Renal cortical epithelial cell (primary cell): Measurements from ENCODE around the gene ZNF749. TPM values are rescaled to one million over a fixed set of nuclear protein-coding genes. Genes with fewer than 3 reads are reported as not detected.
"Not testable (repeated sequence)": the region's sequence is repeated elsewhere in the genome, so short reads cannot be mapped to it uniquely, and the experiment has no call there.

Source experiments
- DNase-seq: peaks from one replicate; pipeline ENCODE4 v3.0.0-alpha.2; 2011; ENCODE audit warnings: low read depth
- total RNA-seq: library from RNA; depleted of rRNA; stranded (reverse); fragments of >200 nt; gene quantifications from 2 replicates; pipeline ENCODE4 v1.2.3, GENCODE V29; 2014

The ZNF749 gene
- total RNA-seq, 1 donor from 2014 or later: 15.8 TPM

DNA sequence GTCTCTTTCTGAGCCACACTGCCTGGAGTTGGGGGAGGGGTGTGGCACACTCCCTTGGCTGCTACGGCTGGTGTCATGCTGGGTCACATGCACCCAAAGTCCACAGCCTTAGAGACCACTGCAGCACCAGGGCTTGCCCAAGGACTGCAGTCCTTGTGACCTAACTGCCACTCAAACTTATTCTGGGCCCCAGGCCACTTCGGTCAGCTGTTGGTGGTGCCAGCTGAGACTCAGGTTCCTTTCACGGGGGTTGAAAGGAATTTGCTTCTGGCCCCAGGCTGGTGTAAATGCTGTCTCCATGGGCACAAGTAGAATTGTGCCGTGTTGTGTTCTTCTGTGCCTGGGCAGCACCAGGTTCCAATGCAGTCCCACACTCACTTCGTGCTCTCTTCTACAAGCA lies 31.4 kb downstream of the ZNF749 start:
- no peak for DNase-seq

DNA sequence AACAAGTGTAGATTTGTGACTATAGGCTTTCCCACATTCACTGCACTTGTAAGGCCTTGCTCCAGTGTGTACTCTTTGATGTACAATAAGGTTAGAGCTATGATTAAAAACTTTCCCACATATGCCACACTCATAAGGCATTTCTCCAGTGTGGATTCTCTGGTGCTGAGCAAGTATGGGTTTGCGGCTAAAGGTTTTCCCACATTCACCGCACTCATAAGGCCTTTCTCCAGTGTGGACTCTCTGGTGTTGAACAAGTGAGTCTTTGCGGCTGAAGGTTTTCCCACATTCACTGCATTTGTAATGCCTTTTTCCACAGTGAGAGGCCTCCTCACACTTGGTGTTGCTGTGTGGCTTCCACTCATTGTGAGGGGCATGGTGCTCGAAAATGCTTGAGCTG lies 38.5 kb downstream of the ZNF749 start:
- no peak for DNase-seq

DNA sequence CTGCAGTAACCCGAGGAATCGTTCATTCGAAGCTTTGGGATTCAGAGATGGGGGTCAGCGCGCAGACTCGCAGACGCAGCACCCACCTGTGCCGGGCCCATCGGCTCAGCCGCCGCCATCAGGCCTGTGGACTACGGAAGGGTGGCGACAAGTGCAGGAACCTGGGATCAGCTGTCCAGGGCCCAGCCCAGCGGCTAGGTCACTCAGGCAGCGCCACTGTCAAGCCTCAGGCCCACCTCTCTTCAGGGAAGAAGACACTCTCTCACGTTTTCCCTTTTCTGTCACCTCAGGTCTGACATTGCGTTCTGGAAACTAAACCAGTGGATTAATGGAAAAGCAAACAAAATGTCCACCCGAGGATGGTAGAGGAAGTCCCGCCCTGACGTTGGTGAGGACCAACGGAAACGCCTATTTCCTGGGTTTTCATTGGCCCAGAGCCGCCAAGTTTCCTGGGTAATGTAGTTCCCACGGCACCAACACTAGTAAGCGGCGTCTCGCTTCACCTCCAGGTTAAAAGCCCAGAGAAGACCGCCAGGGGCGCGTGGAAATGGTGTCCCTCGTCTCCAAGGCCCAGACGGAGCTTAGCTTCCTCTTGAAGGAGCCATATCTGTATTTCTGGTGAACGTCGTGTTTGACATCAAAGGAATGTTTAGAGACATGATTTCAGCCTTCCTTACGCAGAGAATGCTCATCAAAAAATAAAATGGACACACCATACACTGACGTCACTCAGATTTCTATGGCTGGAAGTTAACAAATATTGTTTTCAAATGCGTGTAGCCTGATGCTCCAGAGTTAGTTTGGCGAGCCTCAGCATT lies 42.3 kb downstream of the ZNF749 start, which contains the start of gene ZNF772:
Gene ZNF772 (minus strand): TSS at position 376 of the 818 bp plus-strand sequence. CDS start 257 bp downstream, at position 119.
- DNase-seq: peak; percentile 91

DNA sequence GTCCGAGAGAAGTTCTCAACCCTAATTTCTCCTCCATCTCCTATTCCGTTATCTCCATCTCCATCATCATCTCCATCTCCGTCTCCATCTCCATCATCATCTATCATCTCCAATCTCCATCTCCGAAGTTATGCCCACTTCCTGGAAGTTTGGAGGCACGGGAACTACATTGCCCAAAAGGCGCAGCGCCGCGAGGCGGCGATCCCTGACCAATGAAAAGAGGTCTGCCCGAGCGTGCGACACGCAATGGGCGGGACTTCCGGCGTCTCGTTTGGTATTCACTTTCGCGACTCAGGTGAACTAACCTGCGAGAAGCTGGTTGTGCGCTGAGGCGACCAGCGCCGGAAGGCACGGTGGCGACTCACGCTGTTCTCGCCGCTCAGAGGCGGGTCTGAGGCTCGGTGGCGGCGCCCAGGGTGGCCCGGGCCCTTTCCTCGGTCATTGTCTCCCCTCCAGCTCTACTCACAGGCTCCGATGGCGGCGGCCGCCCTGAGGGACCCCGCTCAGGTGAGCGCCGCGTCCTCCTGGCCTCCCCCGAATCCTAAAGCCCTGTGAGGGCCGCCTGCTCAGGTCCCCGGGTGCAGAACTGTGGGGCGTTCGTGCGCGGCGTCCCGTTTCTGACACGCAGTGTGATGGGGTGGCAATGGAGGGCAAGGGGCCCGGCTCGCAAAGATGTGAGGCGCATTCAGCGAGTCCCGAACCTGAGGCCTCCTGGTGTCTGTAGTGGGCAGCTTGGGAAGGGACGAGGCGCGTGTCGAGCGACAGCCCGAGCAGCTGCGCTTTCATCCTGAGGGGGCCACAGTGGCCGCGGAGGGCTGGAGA lies 52.6 kb downstream of the ZNF749 start, which contains the start of gene ZNF419:
Gene ZNF419 (plus strand): TSS at position 274 of the 822 bp plus-strand sequence. CDS start 201 bp downstream, at position 475.
- DNase-seq: peak; percentile 82

DNA sequence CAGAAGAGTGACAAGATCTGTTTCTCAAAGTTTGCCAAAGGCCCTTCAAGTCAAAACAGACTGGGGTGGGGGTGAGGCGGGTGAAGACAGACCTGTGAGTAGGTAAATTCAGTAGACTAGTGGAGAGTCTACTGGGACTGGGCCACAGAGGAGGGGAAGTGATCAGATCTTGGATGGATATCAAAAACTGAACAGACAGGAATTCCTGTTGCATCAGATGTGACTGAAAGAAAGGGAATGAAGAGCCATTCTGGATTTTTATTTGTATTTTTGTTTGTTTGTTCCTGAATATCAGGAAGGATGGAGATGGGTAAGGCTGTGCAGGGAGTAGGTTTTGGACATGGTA lies 53.1 kb downstream of the ZNF749 start:
- DNase-seq: not testable (repeated sequence)

Other genes with a start within 250 kb of the ZNF749 start
- 37.5 and 69.3 TPM in 2 replicates for gene ZNF264, start 243.8 kb upstream of the ZNF749 start, total RNA-seq
- gene AURKC, start 204.3 kb upstream of the ZNF749 start, total RNA-seq: 0.20 and 3.1 TPM in 2 replicates
- 31.3 and 39.8 TPM in 2 replicates for gene ZNF805, start 194.7 kb upstream of the ZNF749 start, total RNA-seq
- gene ZNF460, start 154.8 kb upstream of the ZNF749 start, total RNA-seq: 88.0 and 164 TPM in 2 replicates
- 9.4 and 19.2 TPM in 2 replicates for gene ZNF543, start 114.9 kb upstream of the ZNF749 start, total RNA-seq
- 12.2 and 13.5 TPM in 2 replicates for gene ZNF304, start 84.1 kb upstream of the ZNF749 start, total RNA-seq
- 15.5 and 17.2 TPM in 2 replicates for gene TRAPPC2B, start 71.8 kb upstream of the ZNF749 start, total RNA-seq
- gene ZNF547, start 71.8 kb upstream of the ZNF749 start, total RNA-seq: 1.9 and 7.3 TPM in 2 replicates
- gene ZNF548, start 45.5 kb upstream of the ZNF749 start, total RNA-seq: 23.4 and 24.9 TPM in 2 replicates
- gene ZNF17, start 24.2 kb upstream of the ZNF749 start, total RNA-seq: 7.6 and 19.4 TPM in 2 replicates
- gene VN1R1, start 21.8 kb downstream of the ZNF749 start, total RNA-seq: 0.35 and 0.75 TPM in 2 replicates
- 18.9 and 23.5 TPM in 2 replicates for gene ZNF772, start 42.2 kb downstream of the ZNF749 start, total RNA-seq
- 6.3 and 10.2 TPM in 2 replicates for gene ZNF419, start 52.4 kb downstream of the ZNF749 start, total RNA-seq
- gene ZNF773, start 64.6 kb downstream of the ZNF749 start, total RNA-seq: 18.9 and 22.1 TPM in 2 replicates
- gene ZNF549, start 92.0 kb downstream of the ZNF749 start, total RNA-seq: 7.5 and 9.2 TPM in 2 replicates
- 5.2 and 8.4 TPM in 2 replicates for gene ZNF550, start 124.5 kb downstream of the ZNF749 start, total RNA-seq
- gene ZNF416, start 143.6 kb downstream of the ZNF749 start, total RNA-seq: 4.3 and 6.4 TPM in 2 replicates
- 5.0 and 8.3 TPM in 2 replicates for gene ZIK1, start 148.8 kb downstream of the ZNF749 start, total RNA-seq
- 3.8 and 11.8 TPM in 2 replicates for gene ZNF530, start 164.6 kb downstream of the ZNF749 start, total RNA-seq
- gene ZNF134, start 178.9 kb downstream of the ZNF749 start, total RNA-seq: 15.6 and 23.8 TPM in 2 replicates
- 7.8 and 17.2 TPM in 2 replicates for gene ZNF211, start 197.8 kb downstream of the ZNF749 start, total RNA-seq
- gene ZSCAN4, start 233.6 kb downstream of the ZNF749 start, total RNA-seq: not detected in 2 replicates
- gene ZNF551, start 246.7 kb downstream of the ZNF749 start, total RNA-seq: 6.8 and 8.6 TPM in 2 replicates